ENCODE data around the gene TRANK1. TPM values are rescaled to one million over a fixed set of nuclear protein-coding genes. Genes with fewer than 3 reads are reported as not detected.

Gene TRANK1
- 8.5 and 15.0 TPM in 2 replicates for total RNA-seq

GRCh38 chr3:36944641-36945270, at the start of gene TRANK1:
TSS of gene TRANK1 (minus strand) at chr3:36945054. CDS start at chr3:36944809, 245 bp downstream.

GRCh38 chr3:36993326-36994283, 48.8 kb upstream of the TRANK1 start, which contains the start of gene MLH1:
TSS of gene MLH1 (plus strand) at chr3:36993518. CDS start at chr3:36993548, 30 bp downstream.

GRCh38 chr3:36992806-36993325, 48.0 kb upstream of the TRANK1 start, which contains the start of gene EPM2AIP1:
TSS of gene EPM2AIP1 (minus strand) at chr3:36993131. CDS start at chr3:36993077, 54 bp downstream.

Small RNA genes within 50 kb of the gene (small RNA-seq; reads per million reads assigned to genes)
- not detected for gene RNU6ATAC4P

Other genes starting within 250 kb of the TRANK1 start
- not detected in 2 replicates for gene DCLK3, start 180.5 kb downstream of the TRANK1 start, total RNA-seq
- 26.9 and 32.8 TPM in 2 replicates for gene EPM2AIP1, start 48.1 kb upstream of the TRANK1 start, total RNA-seq
- 41.4 and 79.7 TPM in 2 replicates for gene MLH1, start 48.5 kb upstream of the TRANK1 start, total RNA-seq
- gene LRRFIP2, start 229.5 kb upstream of the TRANK1 start, total RNA-seq, result 89.4 and 90.5 TPM in 2 replicates

Data from thoracic aorta endothelial cell (primary cell).